Measurements from ENCODE around the gene TUBB1. TPM values are rescaled to one million over a fixed set of nuclear protein-coding genes. Genes with fewer than 3 reads are reported as not detected.

The TUBB1 gene
- total RNA-seq, 3 donors from 2014 or later = not detected

DNA sequence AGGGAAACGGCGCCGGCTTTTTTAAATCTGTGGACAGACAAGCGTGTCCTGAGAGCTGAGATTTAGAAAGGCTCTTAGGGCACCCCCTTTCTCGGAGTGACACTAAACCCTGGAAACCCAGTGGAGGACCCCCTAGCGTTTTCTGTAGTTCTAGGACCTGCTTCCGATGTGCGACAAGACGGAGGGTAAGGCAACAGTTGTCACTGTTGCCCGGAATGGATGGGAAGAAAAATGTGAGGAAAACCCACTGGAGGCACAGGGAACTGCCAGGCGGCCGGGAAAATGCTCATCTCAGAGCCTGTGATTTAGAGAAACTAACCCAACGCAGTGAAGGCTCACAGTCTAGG, 13.5 kb downstream of the TUBB1 start:
- ATAC-seq = peak; percentile 4
- Histone ChIP-seq H3K36me3 (ENCODE audit: low read depth) (peaks cover 7% of the 10 kb centered on the region), H3K4me3 (no peak overlapping the region), H3K9me3 (no peaks in the 10 kb centered on the region), H3K4me1 (ENCODE audit: low read depth) (peaks cover 34% of the 10 kb centered on the region)
- DNase-seq = no peak
- TF ChIP-seq, protein P1, sequence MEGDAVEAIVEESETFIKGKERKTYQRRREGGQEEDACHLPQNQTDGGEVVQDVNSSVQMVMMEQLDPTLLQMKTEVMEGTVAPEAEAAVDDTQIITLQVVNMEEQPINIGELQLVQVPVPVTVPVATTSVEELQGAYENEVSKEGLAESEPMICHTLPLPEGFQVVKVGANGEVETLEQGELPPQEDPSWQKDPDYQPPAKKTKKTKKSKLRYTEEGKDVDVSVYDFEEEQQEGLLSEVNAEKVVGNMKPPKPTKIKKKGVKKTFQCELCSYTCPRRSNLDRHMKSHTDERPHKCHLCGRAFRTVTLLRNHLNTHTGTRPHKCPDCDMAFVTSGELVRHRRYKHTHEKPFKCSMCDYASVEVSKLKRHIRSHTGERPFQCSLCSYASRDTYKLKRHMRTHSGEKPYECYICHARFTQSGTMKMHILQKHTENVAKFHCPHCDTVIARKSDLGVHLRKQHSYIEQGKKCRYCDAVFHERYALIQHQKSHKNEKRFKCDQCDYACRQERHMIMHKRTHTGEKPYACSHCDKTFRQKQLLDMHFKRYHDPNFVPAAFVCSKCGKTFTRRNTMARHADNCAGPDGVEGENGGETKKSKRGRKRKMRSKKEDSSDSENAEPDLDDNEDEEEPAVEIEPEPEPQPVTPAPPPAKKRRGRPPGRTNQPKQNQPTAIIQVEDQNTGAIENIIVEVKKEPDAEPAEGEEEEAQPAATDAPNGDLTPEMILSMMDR (IDR thresholded peaks at IDR 0.05) = no peak
- intact Hi-C loops (cut with DNase I, micrococcal nuclease) = no loop called here

GRCh38 chr20:59033093-59033492, 13.9 kb downstream of the TUBB1 start:
- H3K9me3 ChIP-seq = no peaks in the 10 kb centered on the region
- ATAC-seq (no peak), DNase-seq (no peak)
- TF ChIP-seq, protein P1 (IDR thresholded peaks at IDR 0.05) = no peak
- intact Hi-C loops (cut with DNase I, micrococcal nuclease) = no loop called here
- H3K4me1 ChIP-seq (ENCODE audit: low read depth) = peaks cover 31% of the 10 kb centered on the region
- H3K4me3 ChIP-seq = no peak overlapping the region
- peaks cover 7% of the 10 kb centered on the region for H3K36me3 ChIP-seq (ENCODE audit: low read depth)

- TF ChIP-seq, protein P1 (IDR thresholded peaks at IDR 0.05) = no peak
- no peak for ATAC-seq
- H3K4me1 ChIP-seq (ENCODE audit: low read depth) = peaks cover 26% of the 10 kb centered on the region
- no peaks in the 10 kb centered on the region for H3K9me3 ChIP-seq
- no peak overlapping the region for H3K4me3 ChIP-seq
- intact Hi-C loops (cut with DNase I, micrococcal nuclease) = no loop called here
- no peak for DNase-seq
- peaks cover 7% of the 10 kb centered on the region for H3K36me3 ChIP-seq (ENCODE audit: low read depth)
Observed at GRCh38 chr20:59033616-59034165, 14.5 kb downstream of the TUBB1 start.

GRCh38 chr20:59035381-59035780, 16.2 kb downstream of the TUBB1 start:
- TF ChIP-seq, protein P1 (IDR thresholded peaks at IDR 0.05) = no peak
- peaks cover 7% of the 10 kb centered on the region for H3K36me3 ChIP-seq (ENCODE audit: low read depth)
- no peak for DNase-seq
- H3K4me3 ChIP-seq = no peak overlapping the region
- H3K9me3 ChIP-seq = no peaks in the 10 kb centered on the region
- H3K4me1 ChIP-seq (ENCODE audit: low read depth) = peaks cover 20% of the 10 kb centered on the region
- intact Hi-C loops (cut with DNase I, micrococcal nuclease) = no loop called here
- no peak for ATAC-seq

- DNase-seq (no peak), ATAC-seq (no peak)
- TF ChIP-seq, protein P1 (IDR thresholded peaks at IDR 0.05) = no peak
- Histone ChIP-seq H3K9me3 (no peaks in the 10 kb centered on the region), H3K36me3 (ENCODE audit: low read depth) (peaks cover 7% of the 10 kb centered on the region), H3K4me1 (ENCODE audit: low read depth) (peaks cover 22% of the 10 kb centered on the region), H3K4me3 (no peak overlapping the region)
- intact Hi-C loops (cut with DNase I, micrococcal nuclease) = no loop called here
Observed at GRCh38 chr20:59037386-59037785, 18.2 kb downstream of the TUBB1 start.

GRCh38 chr20:59039233-59039632, 20.0 kb downstream of the TUBB1 start:
- Histone ChIP-seq H3K9me3 (no peaks in the 10 kb centered on the region), H3K4me1 (ENCODE audit: low read depth) (peaks cover 29% of the 10 kb centered on the region), H3K4me3 (no peak overlapping the region), H3K36me3 (ENCODE audit: low read depth) (peaks cover 7% of the 10 kb centered on the region)
- TF ChIP-seq, protein P1 (IDR thresholded peaks at IDR 0.05) = no peak
- no peak for DNase-seq
- ATAC-seq = no peak
- intact Hi-C loops (cut with DNase I, micrococcal nuclease) = no loop called here

Data from mucosa of descending colon (tissue), 3 donors.